NCI-H460 (cell line): ENCODE measurements around the gene CCL20. TPM values are rescaled to one million over a fixed set of nuclear protein-coding genes. Genes with fewer than 3 reads are reported as not detected.
"Not testable (repeated sequence)": the region's sequence is repeated elsewhere in the genome, so short reads cannot be mapped to it uniquely, and the experiment has no call there.

Experiments used
- DNase-seq: peaks from one replicate; pipeline ENCODE4 v3.0.0-alpha.2; 2016; ENCODE audit warnings: low read depth; ENCODE audit errors: extremely low read depth
- polyA plus RNA-seq: library from polyadenylated mRNA; depleted of rRNA; stranded (reverse); fragments of >200 nt; gene quantifications from 2 replicates; pipeline ENCODE4 v1.2.3, GENCODE V29; 2014; cell fraction: nucleus; rRNA removed
- total RNA-seq: library from RNA; depleted of rRNA; stranded (reverse); fragments of >200 nt; shearing (Covaris generic); gene quantifications from 2 replicates; pipeline ENCODE4 v1.2.3, GENCODE V29; 2014; rRNA removed

The CCL20 gene, protein sequence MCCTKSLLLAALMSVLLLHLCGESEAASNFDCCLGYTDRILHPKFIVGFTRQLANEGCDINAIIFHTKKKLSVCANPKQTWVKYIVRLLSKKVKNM
- total RNA-seq = 7.1 and 10.8 TPM in 2 replicates
- 11.8 and 17.3 TPM in 2 replicates for polyA plus RNA-seq

DNA sequence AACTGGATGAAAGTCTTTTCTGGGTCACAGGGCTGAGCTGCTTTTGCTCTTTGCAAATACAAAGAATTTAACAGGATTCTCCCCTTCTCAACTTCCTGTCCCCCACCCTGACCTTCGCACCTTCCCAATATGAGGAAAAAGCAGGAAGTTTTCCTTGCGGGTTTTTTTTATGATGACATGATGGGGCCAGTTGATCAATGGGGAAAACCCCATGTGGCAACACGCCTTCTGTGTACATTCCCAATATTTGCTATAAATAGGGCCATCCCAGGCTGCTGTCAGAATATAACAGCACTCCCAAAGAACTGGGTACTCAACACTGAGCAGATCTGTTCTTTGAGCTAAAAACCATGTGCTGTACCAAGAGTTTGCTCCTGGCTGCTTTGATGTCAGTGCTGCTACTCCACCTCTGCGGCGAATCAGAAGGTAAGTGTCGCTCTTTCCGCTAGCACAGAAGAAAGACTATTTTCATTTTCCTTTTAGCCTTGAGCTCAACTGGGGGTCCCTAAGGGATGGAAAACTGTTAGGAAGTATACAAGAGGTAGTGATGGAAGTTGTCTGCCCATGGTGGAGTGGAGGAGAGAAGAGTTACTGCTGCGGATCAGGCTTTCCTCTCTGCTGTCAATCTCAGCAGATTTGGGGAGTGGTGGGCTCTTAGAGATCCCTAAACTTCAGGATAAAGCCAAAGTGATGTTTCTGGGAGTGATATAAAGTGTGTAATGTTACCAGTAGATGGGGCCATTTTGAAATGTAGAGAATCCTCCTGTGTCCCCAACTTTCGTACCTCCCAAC is at the start of gene CCL20:
CCL20 (plus strand) TSS at position 281 of the 792 bp plus-strand sequence; CDS start at position 351, 70 bp downstream.
- no peak for DNase-seq

DNA sequence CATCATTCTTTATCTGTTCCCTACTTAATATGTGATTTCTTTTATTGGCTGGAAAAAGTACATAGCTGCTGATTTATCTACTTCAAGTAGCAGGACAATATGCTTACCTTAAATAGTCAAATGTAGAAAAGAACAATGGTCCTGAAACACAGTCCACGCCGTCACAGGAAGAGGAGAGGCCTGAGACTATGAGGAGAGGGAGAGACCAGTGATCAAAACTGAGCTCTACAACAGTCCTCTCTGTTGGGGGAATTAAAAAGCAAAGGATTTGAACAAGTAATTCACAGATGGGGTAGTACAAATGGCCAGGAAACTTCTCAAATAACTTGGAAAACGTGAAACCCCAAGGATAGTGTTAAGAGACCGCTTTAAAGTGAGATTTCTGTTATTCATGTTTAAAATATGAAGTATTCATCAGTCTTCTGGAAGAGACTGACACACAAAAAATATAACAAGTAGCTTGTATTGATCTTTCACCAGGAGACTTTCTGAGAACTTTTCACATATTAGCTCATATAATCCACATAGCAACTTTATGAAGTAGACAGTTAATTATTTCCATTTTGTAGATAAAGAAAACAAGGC is 47.8 kb upstream of the CCL20 start:
- DNase-seq = no peak

GRCh38 chr2:227766373-227766883 is 47.2 kb upstream of the CCL20 start:
- DNase-seq = peak; percentile 88

GRCh38 chr2:227767830-227768229 is 45.8 kb upstream of the CCL20 start:
- DNase-seq = no peak

- DNase-seq = no peak
These were observed 41.4 kb upstream of the CCL20 start for GRCh38 chr2:227772197-227772661.

DNA sequence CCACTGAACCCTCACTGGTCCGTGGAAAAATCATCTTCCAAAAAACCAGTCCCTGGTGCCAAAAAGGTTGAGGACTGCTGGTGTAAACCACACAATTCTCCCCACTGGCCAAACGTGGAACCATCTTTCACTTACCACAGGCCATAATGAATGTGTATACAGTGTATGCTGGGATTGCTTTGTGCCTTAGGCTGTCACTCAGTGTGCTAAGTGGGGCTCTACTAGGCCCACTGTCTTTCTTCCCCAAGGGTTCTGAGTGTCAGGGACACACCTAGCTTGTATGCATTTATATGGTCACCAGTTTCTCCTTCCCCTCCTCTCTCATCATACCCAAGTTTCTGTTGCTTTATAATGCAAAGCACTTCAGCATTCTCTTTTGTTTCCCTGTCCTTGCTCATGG is 40.7 kb upstream of the CCL20 start:
- no peak for DNase-seq

DNA sequence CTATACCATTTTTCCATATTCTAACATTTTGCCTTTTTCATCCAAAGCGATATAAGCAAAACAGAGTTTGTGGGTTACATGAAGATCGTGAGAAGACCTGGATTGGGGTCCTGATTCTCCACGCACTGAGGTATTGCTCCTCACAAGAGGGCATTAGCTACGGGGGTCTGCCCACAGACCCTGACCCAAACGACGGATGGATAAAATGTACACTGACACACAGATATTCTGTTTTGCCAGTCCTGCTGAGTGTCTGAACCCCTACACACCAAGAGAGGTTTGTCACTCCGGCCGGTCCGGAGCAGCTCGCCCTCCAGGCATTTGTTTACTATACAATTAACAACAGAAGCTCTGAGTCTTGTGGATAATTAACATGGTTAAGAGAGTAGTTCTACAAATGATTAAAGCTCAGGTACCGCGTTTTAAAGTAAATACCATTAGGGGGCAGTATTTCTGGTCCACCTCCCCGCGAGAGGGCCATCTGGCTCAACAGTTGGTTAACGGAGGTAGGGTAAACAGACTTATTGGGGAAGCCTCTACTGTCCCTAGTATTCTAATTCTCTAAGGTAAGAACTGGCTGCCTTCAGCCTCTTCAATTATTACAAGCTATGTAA is 39.5 kb upstream of the CCL20 start:
- DNase-seq = no peak

DNA sequence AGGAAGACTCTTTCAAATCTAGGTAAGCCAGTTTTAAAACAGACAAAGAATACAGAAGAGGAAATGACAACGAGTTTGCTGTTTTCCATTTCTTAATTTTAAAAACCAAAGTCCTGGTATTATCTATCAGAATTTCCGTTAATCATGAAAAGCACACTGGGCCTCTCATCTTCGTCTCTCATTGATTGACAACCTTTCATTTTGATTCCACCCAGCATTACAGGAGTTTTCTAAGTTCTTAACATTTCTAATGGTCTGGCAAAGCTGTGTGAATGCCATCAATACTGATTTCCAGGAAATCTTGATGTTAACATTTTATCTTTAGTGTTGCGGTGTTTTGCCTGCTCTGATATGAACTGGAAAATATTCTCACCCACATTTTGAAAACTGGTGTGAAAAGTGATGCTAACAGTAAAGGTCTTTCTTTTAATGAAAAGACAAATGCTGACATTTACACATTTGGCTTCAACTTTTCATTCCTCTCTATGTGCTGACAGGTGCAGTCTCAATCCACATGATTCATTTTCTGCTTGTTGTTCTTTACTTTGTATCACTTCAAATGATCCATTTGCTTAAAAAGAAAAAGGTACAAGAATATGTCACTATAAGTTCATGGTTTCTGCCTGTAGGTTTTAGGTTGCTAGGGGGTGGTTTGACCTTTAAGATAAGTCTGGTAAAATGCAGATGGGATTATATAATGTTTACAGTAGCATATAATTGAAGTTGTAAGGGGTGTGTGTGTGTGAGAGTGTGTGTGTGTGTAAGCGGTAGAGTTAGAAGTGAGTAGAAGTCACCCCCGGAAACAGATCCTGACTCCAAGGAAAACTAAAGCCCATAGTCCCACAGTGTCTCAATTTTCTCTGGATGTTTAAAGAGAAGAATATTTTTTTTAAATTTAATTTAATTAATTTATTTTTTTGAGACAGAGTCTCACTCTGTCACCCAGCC is 38.5 kb upstream of the CCL20 start:
- no peak for DNase-seq

DNA sequence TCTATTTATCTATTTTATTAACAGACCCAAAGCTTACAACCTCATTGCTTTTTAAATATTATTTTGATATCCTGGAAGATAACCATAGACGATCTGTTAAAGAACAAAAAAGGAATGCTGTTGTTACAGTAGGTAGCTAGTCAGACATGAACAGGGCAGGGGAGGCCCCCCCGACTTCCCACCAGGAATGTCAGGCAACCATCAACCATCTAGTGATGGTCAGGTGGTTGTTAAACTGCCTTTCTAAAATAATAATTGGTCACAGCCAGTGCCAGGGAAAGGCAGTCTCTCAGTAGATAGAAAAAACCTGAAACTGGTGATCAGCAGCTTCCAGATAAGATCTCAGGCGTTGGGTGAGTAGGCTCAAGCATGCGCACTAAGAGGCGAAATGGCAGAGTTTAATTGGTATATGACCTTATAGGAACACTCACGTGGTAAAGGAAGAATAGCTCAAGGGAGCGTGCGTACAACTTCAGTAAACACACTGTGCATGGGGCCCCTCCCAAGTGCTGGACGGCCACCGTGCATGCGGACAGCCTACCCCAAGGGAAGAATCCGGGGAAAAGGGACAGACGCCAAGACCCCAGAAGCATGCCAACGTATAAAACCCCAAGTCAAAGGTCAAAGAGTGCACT is 32.5 kb upstream of the CCL20 start:
- DNase-seq = peak; percentile 30

DNA sequence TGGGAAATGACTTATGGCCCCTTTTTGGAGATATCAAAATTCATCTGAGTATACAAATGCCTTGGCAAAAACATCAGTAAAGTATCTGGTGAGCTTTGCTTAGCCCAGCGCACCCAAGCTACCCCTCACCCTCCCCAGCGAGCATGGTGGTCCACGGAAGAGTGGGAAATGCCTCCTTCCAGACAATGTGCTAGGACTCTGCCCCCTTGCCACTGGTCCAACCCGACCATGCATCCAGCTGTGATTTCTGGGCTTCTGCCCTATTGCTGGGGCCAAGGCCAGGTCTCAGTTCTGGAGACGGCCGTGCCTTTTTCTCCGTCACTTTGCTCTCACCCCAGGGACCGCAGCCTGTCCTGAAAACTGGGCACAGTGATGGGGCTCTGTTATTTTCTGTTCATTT is 31.8 kb upstream of the CCL20 start:
- no peak for DNase-seq

- DNase-seq = no peak
These were observed 30.8 kb upstream of the CCL20 start for GRCh38 chr2:227782804-227783203.

GRCh38 chr2:227783404-227784138 is 30.1 kb upstream of the CCL20 start:
- no peak for DNase-seq

- no peak for DNase-seq
These were observed 28.3 kb upstream of the CCL20 start for GRCh38 chr2:227785293-227785692.

DNA sequence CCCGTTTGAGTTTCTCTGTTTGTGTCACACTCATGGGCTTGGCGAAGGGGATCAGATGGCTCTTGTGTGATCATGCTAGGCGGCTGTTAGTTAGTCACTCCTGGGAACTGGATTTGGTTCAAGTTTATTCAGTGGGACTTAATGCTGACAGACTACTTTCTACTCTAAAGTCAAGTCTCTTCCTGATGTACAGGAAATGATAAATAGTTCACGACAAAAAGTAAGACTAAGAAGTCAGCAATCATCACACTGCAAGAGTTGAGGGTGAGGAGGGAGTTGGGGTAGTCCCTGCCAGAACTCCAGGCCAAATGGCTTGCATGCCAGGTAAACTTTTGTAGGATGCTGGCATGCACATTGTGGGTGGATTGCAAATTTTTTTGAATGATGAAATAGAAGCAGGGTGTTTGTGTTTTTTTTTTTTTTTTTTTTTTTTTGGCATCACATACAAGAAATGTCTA is 25.1 kb upstream of the CCL20 start:
- DNase-seq = no peak

GRCh38 chr2:227789803-227790202 is 23.8 kb upstream of the CCL20 start:
- no peak for DNase-seq

GRCh38 chr2:227793148-227793712 is 20.4 kb upstream of the CCL20 start:
- no peak for DNase-seq

- no peak for DNase-seq
These were observed 17.5 kb upstream of the CCL20 start for GRCh38 chr2:227796045-227796711.

DNA sequence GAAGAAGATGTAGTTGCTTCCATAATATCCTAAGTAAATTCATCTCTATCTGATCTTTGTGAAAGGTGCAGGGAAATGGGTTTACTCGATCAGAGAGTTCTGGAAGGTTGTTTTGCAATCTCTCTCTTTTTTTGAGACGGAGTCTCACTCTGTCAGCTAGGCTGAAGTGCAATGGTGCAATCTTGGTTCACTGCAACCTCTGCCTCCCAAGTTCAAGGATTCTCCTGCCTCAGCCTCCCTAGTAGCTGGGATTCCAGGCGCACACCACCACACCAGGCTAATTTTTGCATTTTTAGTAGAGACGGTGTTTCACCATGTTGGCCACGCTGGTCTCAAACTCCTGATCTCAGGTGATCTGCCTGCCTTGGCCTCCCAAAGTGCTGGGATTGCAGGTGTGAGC is 16.9 kb upstream of the CCL20 start:
- not testable (repeated sequence) for DNase-seq
